GM11168 (cell line): ENCODE data around the gene RCOR2.
"Not testable (repeated sequence)": the region's sequence is repeated elsewhere in the genome, so short reads cannot be mapped to it uniquely, and the experiment has no call there.

Experiments used
- in situ Hi-C: fragments of 300-500 bp; cut with MboI; formaldehyde crosslinking; loops from one replicate; pipeline ENCODE4 v1.12.0; 2022; ENCODE audit warnings: low sequenced_read_pairs; ENCODE audit not compliant: unreplicated experiment

Gene RCOR2

GRCh38 chr11:63882555-63883242 is 34.3 kb downstream of the RCOR2 start:
- in situ Hi-C loops: no loop called here

GRCh38 chr11:63880403-63880790 is 36.6 kb downstream of the RCOR2 start:
- in situ Hi-C loops: no loop called here

GRCh38 chr11:63879598-63880402 is 37.2 kb downstream of the RCOR2 start:
- in situ Hi-C loops: no loop called here

- in situ Hi-C loops: no loop called here
Measured at GRCh38 chr11:63877658-63878241, 39.2 kb downstream of the RCOR2 start.

- in situ Hi-C loops: no loop called here
Measured at GRCh38 chr11:63876616-63877015, 40.3 kb downstream of the RCOR2 start.

- in situ Hi-C loops: no loop called here
Measured at GRCh38 chr11:63875506-63876065, 41.4 kb downstream of the RCOR2 start.

- in situ Hi-C loops: no loop called here
Measured at GRCh38 chr11:63874511-63874910, 42.5 kb downstream of the RCOR2 start.

- in situ Hi-C loops: no loop called here
Measured at GRCh38 chr11:63873311-63873710, 43.7 kb downstream of the RCOR2 start.

GRCh38 chr11:63872800-63873197 is 44.2 kb downstream of the RCOR2 start:
- in situ Hi-C loops: no loop called here

- in situ Hi-C loops: no loop called here
Measured at GRCh38 chr11:63871962-63872799, 44.8 kb downstream of the RCOR2 start.

GRCh38 chr11:63870351-63871140 is 46.4 kb downstream of the RCOR2 start:
- in situ Hi-C loops: no loop called here

GRCh38 chr11:63869683-63870082 is 47.3 kb downstream of the RCOR2 start:
- in situ Hi-C loops: no loop called here

- in situ Hi-C loops: no loop called here
Measured at GRCh38 chr11:63869171-63869591, 47.8 kb downstream of the RCOR2 start.

GRCh38 chr11:63868399-63869064 is 48.4 kb downstream of the RCOR2 start:
- in situ Hi-C loops: no loop called here

GRCh38 chr11:63867511-63867910 is 49.5 kb downstream of the RCOR2 start:
- in situ Hi-C loops: no loop called here

GRCh38 chr11:63866211-63866610 is 50.8 kb downstream of the RCOR2 start:
- in situ Hi-C loops: no loop called here

- in situ Hi-C loops: not testable (repeated sequence)
Measured at GRCh38 chr11:63863620-63864019, 53.3 kb downstream of the RCOR2 start.

GRCh38 chr11:63862923-63863322 is 54.0 kb downstream of the RCOR2 start:
- in situ Hi-C loops: no loop called here
